ENCODE results near the gene CAMTA1.

The CAMTA1 gene

DNA sequence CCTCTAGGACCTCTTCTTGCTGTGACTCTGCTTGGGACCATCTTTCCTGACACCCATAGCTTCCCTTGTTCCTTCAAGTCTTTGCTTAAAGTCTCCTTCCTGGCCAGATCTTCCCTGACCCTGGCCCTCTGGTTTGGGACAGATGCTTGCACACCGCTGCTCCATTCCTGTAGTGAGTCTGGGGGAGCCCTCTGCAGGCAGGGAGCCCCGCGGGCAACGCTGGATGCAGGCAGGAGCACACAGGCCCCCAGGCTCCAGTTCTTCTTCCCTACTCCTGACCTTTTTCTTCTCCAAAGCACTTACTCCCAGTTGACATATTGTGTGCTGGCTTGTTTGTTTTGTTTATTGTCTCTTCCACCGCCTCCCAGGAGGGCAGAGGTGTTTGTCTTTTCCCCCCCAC lies 413.4 kb downstream of the CAMTA1 start:
- DNase-seq (ENCODE audit: low read depth), result no peak

DNA sequence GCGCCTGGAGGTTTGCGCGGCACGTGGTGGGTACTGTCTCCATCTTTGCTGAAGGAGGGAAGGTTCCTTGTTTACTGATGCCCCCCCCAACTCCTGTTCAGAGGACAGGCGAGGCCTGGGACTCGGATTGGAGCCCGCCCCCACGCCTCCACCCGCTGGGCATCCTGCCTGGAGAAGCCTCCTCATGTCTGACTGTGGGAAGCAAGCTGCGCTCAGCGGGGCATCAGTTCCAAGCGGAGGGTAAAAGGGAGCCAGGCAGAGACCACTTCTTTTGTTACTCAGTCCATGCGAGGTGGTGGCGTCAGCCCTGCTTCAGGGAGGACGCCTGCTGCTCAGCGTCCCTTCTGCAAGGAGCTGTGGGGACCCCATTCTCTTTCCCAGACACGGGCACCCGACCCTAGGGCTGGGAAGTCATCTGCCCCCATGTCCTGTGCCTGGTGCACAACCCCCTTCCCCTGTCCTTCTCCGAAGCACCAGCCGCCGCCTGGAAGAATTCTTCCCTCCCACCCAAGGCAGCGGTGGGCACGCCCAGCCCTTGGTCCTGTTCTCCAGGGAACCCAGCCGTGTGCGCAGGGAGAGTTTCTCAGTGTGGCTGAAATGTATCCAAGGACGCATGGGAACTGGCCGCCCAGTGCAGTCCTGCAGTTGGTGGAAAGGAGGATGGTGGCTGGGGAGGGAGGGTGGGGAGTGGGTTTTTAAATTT lies 414.0 kb downstream of the CAMTA1 start:
- no peak for DNase-seq (ENCODE audit: low read depth)

DNA sequence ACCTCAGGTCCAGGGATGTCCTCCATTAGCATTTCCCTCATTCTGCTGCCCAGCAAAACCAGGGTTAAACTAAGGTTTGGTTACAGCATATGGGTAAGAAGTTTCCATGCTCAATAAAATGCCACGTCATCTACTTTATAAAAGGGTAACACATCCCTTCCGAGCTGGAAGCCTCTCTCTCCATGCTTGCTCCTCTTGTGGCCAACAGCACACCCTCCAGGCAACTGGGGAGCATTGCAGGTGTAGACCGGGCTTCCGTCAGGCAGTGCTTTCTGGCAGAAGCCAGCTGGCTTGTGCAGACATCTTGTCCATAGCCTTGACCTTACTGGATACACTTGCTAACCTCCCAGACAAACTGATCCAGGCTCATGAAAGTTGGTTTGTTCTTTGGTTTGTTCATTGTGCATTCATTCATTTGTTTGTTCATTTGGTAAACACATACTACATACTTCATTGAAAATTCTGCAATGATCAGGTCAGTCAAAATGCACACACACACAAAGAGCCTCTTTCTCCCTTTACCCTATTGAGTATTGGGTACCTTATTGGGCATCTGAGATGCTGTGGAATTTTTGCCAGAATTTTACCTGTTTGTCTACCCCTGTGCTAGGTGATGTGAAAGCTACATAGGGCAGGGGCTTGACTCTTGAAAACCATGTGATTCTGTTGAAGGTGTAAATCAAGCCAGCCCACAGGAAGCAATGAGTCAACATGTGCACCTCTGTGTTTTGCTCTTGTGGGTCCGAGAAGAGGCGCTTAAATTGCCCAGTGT lies 422.8 kb downstream of the CAMTA1 start:
- peak; percentile 72 for DNase-seq (ENCODE audit: low read depth)

DNA sequence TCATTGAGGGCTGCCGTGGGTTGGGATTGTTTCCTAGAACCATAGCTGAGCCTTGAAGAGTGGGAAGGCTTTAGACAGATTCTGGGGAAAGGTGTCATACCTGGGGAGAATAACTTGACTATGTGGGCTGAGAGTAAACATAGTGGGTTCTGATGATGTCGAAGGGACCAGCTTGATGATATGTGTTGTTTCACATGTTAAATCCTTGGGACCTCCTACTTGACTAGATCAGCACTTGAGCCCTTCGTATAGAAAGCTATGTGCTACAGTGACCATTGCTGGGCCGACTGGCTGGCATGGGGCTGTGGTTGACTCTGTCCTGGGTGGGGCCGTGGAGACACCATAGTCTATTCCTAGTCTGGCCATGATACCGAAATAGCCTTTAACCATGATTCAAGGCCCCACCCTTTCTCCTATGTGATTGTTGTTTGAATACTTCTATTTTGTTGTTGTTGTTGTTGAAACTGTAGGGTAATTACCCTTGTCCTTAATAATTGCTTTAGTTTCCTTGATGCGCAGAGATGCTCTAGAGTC lies 423.5 kb downstream of the CAMTA1 start:
- DNase-seq (ENCODE audit: low read depth), result no peak

DNA sequence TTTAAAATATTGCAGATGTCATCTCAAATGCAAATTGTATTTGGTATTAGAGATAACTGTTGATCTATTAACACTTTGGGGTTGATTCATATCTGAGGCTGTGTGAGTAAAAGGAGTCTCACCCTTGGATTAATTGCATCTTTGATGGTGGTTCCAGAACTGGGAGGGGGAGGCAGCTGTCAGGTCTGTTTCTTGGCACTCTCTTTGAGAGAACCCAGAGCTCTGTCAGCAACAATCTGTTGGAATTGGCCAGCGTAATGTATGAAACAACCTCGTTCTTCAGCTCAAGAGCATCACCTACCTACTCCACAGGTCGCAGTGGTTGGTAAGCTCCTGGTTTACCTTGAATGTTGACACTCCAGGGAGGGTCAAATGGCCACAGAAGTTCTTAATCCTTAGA lies 424.1 kb downstream of the CAMTA1 start:
- DNase-seq (ENCODE audit: low read depth), result no peak

DNA sequence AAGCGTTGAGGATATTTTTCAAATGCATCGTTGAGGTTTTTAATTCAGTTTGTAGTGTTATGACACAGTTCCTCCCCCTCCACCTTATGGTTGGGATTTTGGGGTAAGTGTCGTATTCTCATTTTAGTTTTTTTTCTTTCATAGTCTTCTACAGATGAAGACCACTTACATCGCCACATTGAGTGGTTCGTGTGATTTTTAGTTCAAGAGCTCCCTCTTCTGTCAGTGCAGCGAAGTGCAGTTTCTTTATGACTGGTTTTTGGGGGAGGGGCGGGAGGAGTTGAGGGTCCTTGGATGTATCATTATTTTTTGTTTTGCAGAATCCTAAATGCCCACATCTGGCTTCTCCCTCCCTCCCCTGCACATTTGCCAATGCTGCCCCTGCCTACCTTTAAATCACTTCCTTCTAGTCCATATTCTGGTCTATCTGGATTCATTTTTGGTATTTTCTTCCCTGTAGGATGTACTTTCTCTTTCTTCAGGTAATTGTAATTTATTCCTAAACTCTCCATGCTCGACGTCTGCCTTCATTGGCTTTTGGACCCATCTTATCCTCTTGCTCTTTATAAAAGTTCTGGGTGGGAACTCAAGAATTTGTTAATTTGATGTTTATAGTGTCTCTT lies 433.1 kb downstream of the CAMTA1 start:
- DNase-seq (ENCODE audit: low read depth), result peak; percentile 34

DNA sequence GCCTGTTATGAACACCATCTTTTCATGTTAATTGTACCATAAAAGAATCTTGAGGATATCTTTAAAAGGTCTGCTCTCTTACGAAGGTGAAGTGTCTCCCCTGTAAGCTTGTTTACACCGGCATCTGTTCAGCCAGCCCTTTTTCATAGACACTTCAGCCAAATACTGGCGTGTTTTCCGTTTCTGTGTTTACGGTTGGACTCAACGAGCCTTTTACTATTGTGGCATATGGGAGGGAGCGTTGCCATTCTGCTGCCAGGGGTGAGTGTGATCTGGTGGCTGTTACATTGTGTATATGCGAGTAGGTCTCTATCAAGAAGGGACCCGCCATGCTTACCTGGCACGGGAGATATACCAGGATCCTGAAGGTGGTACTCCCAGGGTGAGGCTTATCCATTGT lies 433.8 kb downstream of the CAMTA1 start:
- no peak for DNase-seq (ENCODE audit: low read depth)

DNA sequence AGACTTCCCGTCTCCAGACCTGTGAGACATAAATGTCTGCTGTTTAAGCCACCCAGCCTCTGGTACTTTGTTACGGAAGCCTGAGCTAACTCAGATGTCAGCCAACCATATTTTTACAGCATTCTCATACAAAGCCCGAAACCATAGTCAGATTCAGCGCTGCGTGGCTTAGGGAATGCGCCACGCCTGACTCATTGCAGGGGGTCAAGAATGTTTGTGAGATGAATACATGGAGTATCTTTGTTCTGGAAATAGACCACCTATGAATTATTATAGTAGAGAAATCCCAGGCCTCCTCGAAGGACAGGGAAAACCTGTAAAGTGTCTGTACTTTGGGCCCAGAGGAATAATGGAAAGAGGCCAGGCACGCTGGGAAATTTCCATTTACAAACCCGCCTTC lies 434.8 kb downstream of the CAMTA1 start:
- peak; percentile 70 for DNase-seq (ENCODE audit: low read depth)

DNA sequence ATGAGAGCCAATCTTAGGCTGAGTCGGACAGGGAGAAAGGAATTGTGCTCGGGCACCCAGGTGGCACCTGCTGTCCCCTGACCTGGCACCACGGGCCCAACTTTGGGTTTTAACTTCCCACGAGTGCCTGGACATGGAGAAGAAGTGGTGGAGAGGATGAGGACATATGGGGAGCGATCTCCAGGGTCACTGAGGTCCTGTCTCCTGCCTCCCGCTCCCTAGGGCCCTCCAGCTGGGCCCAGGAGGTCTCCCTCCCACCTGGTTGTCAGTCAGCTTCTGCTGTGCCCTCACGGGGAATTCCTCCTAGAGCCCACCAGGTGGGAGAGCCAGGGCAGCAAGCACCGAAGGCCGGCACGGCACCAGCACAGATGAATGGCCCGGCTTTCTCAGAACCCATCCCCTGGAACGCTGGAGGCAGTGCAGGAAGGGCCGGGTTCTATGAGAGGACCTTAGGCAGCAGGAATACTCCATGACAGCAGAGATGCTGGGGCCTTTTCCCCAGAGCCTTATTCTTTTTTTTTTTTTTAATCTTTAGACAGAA lies 435.5 kb downstream of the CAMTA1 start:
- DNase-seq (ENCODE audit: low read depth), result no peak

DNA sequence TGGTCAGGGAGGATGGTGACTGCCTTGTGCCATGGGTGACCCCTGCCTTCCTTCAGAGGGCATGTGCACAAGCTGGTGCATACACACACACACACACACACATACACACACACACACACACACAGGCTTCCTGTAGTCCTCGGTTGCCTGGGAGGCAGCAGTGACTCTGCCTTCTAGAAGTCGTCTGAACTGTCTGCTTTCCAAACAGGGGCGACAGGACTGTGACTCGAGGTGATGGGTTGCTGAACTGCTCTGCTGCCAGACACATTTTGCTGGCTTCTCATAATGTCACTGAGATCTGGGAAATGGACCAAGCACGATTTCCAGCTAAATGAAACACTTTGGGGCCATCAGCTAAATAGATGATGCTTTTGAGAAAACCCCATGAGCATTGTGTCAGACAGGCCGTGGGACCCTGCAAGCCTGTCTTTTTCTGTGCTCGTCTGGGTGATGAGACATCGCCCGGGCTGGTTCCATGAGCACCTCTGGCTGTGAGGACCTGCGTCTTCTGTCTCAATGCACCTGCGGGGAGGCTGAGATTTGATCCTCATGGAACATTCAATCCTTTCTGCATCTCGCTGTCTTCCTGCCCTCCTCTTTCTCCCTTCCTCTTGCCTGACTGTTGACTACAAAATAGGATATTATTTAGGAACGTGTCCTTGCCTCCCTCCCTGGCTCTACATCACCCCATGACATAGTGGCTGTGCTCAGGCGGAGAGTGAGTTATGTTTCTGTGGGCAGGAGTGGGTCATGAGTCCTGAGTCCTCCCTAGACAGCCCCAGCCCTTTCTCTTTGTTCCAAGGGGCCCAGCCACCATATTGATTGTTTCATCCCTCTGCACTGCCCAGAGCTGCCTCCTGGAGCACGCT lies 436.8 kb downstream of the CAMTA1 start:
- peak; percentile 6 for DNase-seq (ENCODE audit: low read depth)

DNA sequence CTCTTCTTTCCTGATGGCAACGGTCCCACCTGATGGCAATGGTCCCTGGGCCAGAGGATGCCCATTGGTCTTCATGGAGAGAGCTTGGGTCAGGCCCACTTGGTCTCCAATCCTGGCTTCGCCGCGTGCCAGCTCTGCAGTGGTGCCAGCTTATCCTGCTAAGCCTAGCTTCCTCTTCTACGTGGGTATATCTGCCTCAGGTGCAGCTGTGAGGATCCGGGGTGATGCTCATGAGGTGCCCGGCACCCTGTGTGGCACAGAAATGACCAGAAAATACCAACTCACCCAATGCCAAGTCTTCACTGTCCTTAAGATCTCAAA lies 437.4 kb downstream of the CAMTA1 start:
- DNase-seq (ENCODE audit: low read depth), result no peak

DNA sequence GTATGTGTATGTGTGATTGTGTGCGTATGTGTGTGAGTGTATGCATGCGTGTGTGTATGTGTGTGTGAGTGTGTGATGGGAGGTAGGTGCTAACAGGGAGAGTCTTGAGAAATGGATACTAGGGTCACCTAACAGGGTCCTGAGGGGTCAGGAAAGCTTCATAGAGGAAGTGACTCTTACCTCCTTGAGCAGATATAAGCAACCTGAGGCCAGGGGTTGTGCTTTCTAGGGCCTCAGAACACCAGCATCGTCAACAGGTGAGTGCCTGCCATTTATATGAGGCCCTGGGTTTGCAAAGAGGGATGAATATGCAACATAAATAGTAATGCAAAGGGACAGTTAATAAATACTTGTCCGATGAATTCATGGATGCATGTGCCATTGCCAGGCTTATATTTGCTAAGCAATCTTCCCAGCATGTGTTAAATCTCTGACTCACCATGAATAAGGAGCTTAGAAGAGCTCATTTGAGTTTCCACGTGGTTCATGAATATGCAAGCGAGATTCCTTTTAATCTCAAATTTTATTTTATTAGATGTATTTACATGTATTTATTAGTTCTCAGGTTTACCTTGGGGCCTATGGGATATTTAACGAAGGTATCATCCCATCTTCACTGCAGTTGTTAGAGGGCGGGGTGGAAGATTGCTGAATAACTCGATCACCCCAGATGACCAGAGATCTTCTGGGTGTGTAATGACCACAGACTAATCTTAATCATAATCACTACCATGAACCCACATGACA lies 438.3 kb downstream of the CAMTA1 start:
- DNase-seq (ENCODE audit: low read depth), result peak; percentile 83

DNA sequence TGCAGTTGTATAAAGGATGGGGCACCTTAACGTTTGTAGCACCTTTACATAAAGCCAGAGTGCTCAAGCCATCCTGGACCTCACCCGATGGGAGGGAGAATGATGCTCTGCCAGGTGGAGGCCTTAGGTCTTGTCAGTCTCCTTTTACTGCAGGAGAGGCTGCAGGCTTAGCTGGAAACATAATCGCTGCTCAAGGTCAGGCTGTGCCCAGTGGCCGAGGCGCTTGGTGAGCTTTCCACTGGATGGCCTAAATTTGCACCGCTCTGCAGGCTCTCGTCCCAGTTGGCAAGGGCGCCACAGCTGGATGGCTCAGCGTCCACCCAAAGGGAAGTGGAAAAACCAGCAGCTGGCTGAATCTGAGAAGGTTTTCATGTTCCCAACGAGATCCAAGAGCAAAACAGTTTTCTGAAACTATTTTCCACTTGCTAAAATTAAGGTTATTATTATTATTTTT lies 438.9 kb downstream of the CAMTA1 start:
- no peak for DNase-seq (ENCODE audit: low read depth)

DNA sequence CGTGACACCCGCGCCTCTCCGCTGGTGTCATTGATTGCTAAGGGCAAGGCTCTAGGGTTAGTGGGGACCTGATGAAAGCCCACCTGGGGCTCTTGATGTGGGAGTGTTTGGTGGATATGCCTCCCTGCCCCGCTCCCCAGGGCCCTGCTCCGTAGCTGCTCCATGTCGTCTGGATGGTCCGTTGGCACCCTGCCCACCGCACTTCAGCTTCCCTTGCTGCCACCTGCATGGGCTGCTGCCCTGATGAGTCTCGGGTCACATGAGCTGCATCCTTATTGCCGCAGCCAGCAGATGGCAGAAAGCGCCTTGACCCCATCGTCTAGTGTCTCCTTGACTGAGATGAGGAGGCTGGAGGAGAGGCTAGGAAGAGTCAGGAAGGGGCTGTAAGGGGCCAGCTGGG lies 439.4 kb downstream of the CAMTA1 start:
- DNase-seq (ENCODE audit: low read depth), result no peak

DNA sequence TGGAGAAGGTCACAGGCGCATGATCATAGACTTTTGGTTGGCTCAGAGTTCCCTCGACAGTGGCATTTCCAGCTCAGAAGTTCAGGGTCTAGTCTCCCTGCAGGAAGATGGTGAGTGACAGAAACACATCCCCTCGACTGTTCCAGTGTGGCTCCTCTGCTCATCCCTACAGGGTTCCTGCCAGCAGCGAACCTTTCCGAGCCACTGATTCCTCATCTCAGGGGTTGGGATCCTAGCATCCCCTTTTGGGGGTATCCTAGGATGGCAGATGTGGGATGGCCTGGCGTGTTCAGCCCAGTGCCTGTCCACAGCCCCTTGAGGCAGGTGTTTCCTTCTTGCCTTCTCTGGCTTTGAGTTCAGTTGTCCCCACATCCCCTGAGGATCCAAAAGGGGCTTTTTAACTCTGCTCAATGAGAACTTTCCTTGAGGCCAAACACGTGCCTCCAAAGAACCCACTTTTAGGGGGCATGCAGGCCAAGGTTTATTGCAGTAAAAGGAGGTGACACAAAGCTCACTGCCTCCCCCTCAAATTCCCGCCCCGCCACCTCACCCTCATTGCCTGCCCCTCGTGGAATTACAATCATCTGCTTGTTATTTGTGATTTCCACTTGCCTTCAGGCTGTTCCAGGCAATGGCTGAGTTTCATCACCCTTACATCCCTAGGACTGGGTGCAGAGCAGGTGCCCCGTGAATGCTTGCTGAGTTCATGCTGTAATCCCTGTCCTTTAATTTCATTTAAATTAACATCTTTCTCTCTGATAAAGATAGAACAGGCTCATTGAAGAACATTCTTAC lies 440.7 kb downstream of the CAMTA1 start:
- no peak for DNase-seq (ENCODE audit: low read depth)

DNA sequence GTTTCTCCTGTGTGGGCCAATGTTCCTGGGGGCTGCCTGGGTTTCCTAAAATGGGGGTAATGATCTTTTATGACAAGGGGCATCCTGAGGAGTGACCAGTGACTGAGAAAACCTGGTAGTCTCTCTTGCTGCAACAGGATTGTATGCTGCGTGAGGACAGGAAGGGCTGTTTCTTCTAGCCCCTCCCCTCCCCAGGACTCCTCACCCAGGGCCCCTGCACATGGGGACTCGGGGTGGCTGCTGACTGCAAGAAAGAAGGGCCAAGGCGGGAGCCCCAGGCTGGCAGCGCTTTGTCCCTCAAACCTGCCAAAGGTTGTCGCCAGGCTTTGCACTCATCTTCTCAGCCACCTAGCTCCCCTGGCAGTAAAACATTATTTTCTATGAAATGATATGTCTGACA lies 442.4 kb downstream of the CAMTA1 start:
- no peak for DNase-seq (ENCODE audit: low read depth)

DNA sequence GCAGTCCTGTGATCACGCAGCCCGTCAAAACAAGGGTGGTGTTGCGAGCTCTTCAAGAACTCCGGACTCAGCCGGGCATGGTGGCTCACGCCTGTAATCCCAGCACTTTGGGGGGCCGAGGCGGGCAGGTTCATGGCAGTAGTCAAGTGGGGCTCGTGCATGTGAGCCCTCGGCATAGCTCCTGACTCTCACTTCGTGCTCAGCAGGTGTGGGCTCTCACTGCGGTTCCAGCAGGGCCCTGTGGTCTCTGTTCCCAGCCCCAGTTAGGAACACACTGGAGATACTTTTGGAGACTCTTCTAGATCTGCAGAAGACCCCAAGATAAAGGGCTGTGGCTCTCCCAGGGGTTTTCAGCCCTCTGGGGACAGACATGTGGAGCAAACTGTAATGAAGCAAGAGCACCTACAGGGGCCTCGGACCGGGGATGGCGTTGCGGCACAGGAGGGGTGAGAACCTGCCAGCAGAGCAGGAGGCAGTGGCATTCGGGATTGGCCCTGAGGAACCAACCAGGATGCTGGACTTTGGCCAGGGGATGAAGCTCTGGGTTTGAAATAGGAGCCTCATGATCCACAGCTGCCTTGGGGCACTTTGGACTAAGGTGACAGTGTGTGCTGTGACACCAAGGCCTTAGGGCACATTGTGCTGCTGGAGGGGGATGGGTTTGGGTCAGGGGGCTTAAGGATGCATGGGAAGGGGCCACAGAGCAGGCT lies 443.2 kb downstream of the CAMTA1 start:
- DNase-seq (ENCODE audit: low read depth), result no peak

DNA sequence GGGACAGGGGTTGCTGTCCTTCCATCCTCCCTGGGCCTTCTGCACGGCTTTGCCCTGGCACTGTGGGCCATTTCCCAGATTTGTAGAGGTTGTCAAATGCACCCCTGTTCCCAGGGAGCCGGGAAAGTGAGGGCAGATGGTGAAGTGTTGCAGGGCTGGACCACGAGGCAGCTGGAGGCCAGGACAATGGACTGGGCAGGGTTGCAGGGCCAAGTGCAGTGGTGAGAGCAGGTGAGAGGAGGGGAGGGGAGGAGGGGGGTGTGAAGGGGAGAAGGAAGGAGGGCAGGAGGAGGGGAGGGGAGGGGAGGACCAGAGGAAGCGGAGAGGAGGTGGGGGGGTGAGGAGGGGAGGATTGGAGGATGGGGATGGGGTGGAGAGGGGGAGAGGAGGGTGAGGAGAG lies 443.9 kb downstream of the CAMTA1 start:
- DNase-seq (ENCODE audit: low read depth), result no peak
